B cell (primary cell): ENCODE results near the gene BSND. TPM values are rescaled to one million over a fixed set of nuclear protein-coding genes. Genes with fewer than 3 reads are reported as not detected.

ENCODE experiments used
- ATAC-seq: fragments of 200-7000 bp; cut with Tn5 transposase; one replicate; pipeline ENCODE4 v1.10.0; 2021; ENCODE audit warnings: low read depth, mild to moderate bottlenecking, moderate number of reproducible peaks, moderate library complexity
- CTCF ChIA-PET: fragments of 350-600 bp; sonication (Branson Sonifier 250); formaldehyde crosslinking; loops from one replicate; lab custom pipeline; 2021; ENCODE audit warnings: antibody characterized with exemption, inconsistent platforms; lab: Charles Lee
- POLR2A ChIA-PET: fragments of 350-600 bp; sonication (Branson Sonifier 250); formaldehyde crosslinking; loops from one replicate; lab custom pipeline; 2021; ENCODE audit warnings: antibody characterized with exemption; lab: Charles Lee
- DNase-seq: peaks from one replicate; pipeline ENCODE4 v3.0.0; 2013
- H2AFZ ChIP-seq: 2 replicates; pipeline ENCODE4 v1.6.1; 2012; ENCODE audit warnings: mild to moderate bottlenecking, low read depth, low read length; ENCODE audit not compliant: insufficient read depth, poor library complexity, severe bottlenecking
- H3K27ac ChIP-seq, 2 donors: 1 replicate in 1 of 2; 2 replicates in 1 of 2; pipeline ENCODE4 v1.5.1; 2012 to 2013; ENCODE audit warnings: low read length in 2 of 2, mild to moderate bottlenecking in 2 of 2, moderate library complexity in 1 of 2
- H3K27me3 ChIP-seq, 4 experiments: fragments of 200-600 bp in 1 of 4; sonication (generic) in 1 of 4; replicated peaks in 1 of 4; 1 replicate in 2 of 4; 2 replicates in 2 of 4; pipeline versions ENCODE4 v1.6.1 to v1.7.0; 2013 to 2016; ENCODE audit warnings: low read length in 3 of 4, mild to moderate bottlenecking in 2 of 4, mixed read lengths in 1 of 4, moderate library complexity in 1 of 4; ENCODE audit not compliant: insufficient read depth in 4 of 4, control insufficient read depth in 3 of 4; ENCODE audit errors: control extremely low read depth in 1 of 4
- H3K36me3 ChIP-seq, 2 experiments: replicated peaks in 1 of 2; 1 replicate in 1 of 2; 2 replicates in 1 of 2; pipeline versions ENCODE4 v1.6.1 to v1.7.1; 2013; ENCODE audit warnings: low read length in 1 of 2; ENCODE audit not compliant: insufficient read depth in 2 of 2, control insufficient read depth in 1 of 2; ENCODE audit errors: control extremely low read depth in 1 of 2, extremely low read depth in 1 of 2
- H3K4me1 ChIP-seq, 2 donors: fragments of 200-600 bp in 1 of 2; sonication (generic) in 1 of 2; 1 replicate in 1 of 2; 2 replicates in 1 of 2; pipeline versions ENCODE4 v1.5.1 to v1.6.1; 2013 to 2017; ENCODE audit warnings: low read length in 2 of 2; ENCODE audit not compliant: control insufficient read depth in 2 of 2, insufficient read depth in 2 of 2
- H3K4me2 ChIP-seq: replicated peaks from 2 replicates; pipeline ENCODE3; 2012; ENCODE audit warnings: mild to moderate bottlenecking, low read depth, low read length; ENCODE audit not compliant: poor library complexity, severe bottlenecking
- H3K4me3 ChIP-seq, 5 experiments: fragments of 200-600 bp in 1 of 5; sonication (generic) in 1 of 5; 1 replicate in 3 of 5; 2 replicates in 2 of 5; pipeline versions ENCODE4 v1.5.1 to v1.7.0; 2011 to 2016; ENCODE audit warnings: low read length in 4 of 5, mild to moderate bottlenecking in 4 of 5, low read depth in 2 of 5, control low read depth in 1 of 5, moderate library complexity in 1 of 5; ENCODE audit not compliant: insufficient read depth in 1 of 5; ENCODE audit errors: control extremely low read depth in 1 of 5, extremely low read depth in 1 of 5
- H3K79me2 ChIP-seq: fragments of 200-600 bp; sonication (generic); one replicate; pipeline ENCODE4 v1.6.0; 2016; ENCODE audit warnings: low read length; ENCODE audit not compliant: control insufficient read depth, insufficient read depth
- H3K9ac ChIP-seq: fragments of 200-600 bp; sonication (generic); 2 replicates; pipeline ENCODE4 v1.6.1; 2017; ENCODE audit warnings: mild to moderate bottlenecking, low read length, moderate library complexity
- H3K9me3 ChIP-seq, 3 donors: one replicate each; pipeline versions ENCODE4 v1.6.1 to v1.7.1; 2013; ENCODE audit warnings: low read length in 2 of 3; ENCODE audit not compliant: control insufficient read depth in 2 of 3, insufficient read depth in 1 of 3; ENCODE audit errors: control extremely low read depth in 1 of 3
- H4K20me1 ChIP-seq: 2 replicates; pipeline ENCODE4 v1.6.0; 2012; ENCODE audit warnings: mild to moderate bottlenecking, low read length; ENCODE audit not compliant: insufficient read depth, control insufficient read depth, poor library complexity, severe bottlenecking
- H3K27ac Mint-ChIP-seq: one replicate; pipeline ENCODE4 v1.8.0; 2021; ENCODE audit warnings: mixed read lengths
- H3K27me3 Mint-ChIP-seq: one replicate; pipeline ENCODE4 v1.8.0; 2021; ENCODE audit warnings: mixed read lengths
- H3K4me1 Mint-ChIP-seq: one replicate; pipeline ENCODE4 v1.8.0; 2021; ENCODE audit warnings: mixed read lengths
- H3K4me3 Mint-ChIP-seq: one replicate; pipeline ENCODE4 v1.8.0; 2021; ENCODE audit warnings: mixed read lengths
- H3K9me3 Mint-ChIP-seq: one replicate; pipeline ENCODE4 v1.8.0; 2022; ENCODE audit warnings: mixed read lengths; ENCODE audit not compliant: insufficient read depth
- CTCF ChIP-seq: fragments of 200-600 bp; IDR thresholded peaks from one replicate; pipeline ENCODE4 v1.8.0; 2022; ENCODE audit warnings: antibody characterized with exemption, mild to moderate bottlenecking
- EZH2 ChIP-seq: IDR thresholded peaks from 2 replicates; pipeline ENCODE4 v1.6.1; 2012; ENCODE audit warnings: borderline replicate concordance, low read depth, mild to moderate bottlenecking, moderate library complexity, low read length; ENCODE audit not compliant: insufficient read depth, poor library complexity, severe bottlenecking
- WGBS: methylation state at CpG from one replicate; pipeline ENCODE4 v1.1.5; 2013; ENCODE audit warnings: missing lambda C conversion rate; ENCODE audit not compliant: insufficient coverage; 5-methylcytosine and 5-hydroxymethylcytosine counted together
- intact Hi-C: fragments of 100-400 bp; cut with micrococcal nuclease; formaldehyde crosslinking; loops from one replicate; pipeline ENCODE4 v1.10.0; 2022
- polyA plus RNA-seq: library from polyadenylated mRNA; depleted of rRNA; stranded (reverse); fragments of >200 nt; gene quantifications from 2 replicates; pipeline ENCODE4 v1.2.3, GENCODE V29; 2012
- total RNA-seq, 2 donors: library from RNA; stranded (reverse); fragments of 120-200 nt in 1 of 2; gene quantifications; 1 replicate in 1 of 2; 2 replicates in 1 of 2; pipeline versions ENCODE4 v1.2.3 to v1.2.4, GENCODE V29; 2013 to 2022

The BSND gene
- total and polyA plus RNA-seq, 2 donors (not counting 1 experiment from before 2014, with no cell fraction given) = not detected

GRCh38 chr1:54965624-54966340 is 33.0 kb upstream of the BSND start:
- CTCF ChIA-PET = interaction anchor here (0.8 to 1.2 kb wide), 3 partner anchors 15 to 21 kb away, joined by 3 read pairs; no protein-coding TSS in a partner anchor

More at GRCh38 chr1:54965624-54966340, 33.0 kb upstream of the BSND start:
- H2AFZ ChIP-seq = peak overlapping the region; percentile 66
- TF ChIP-seq EZH2 = no peak
- no peak for TF ChIP-seq CTCF
- no peaks in the 10 kb centered on the region for H3K9me3 ChIP-seq
- H3K36me3 ChIP-seq = no peaks in the 10 kb centered on the region
- H3K27me3 ChIP-seq = no peaks in the 10 kb centered on the region
- no peak overlapping the region for H3K27ac Mint-ChIP-seq
- H3K9me3 Mint-ChIP-seq = no peaks in the 10 kb centered on the region
- peaks cover 14% of the 10 kb centered on the region for H3K4me1 Mint-ChIP-seq
- H3K4me3 Mint-ChIP-seq = peak overlapping the region; percentile 12
- peak overlapping the region; percentile 35 for H3K9ac ChIP-seq
- H4K20me1 ChIP-seq = no peaks in the 10 kb centered on the region
- peaks cover 11% of the 10 kb centered on the region for H3K27me3 Mint-ChIP-seq
- H3K4me2 ChIP-seq = peak overlapping the region; percentile 46
- peak; percentile 47 for ATAC-seq
- DNase-seq = peak; percentile 44
- H3K4me3 ChIP-seq = peak overlapping the region in 2 of 5 experiments; percentile 24 to 47
- 36% methylated on average over 4 of the region's 7 CpGs for WGBS
- peak overlapping the region in 1 of 2 donors; percentile 19 for H3K27ac ChIP-seq
- intact Hi-C loops = no loop called here
- POLR2A ChIA-PET = no interaction called here
- H3K4me1 ChIP-seq = peaks cover 8 to 14% of the 10 kb centered on the region in 2 donors
- H3K79me2 ChIP-seq = no peaks in the 10 kb centered on the region
